ENCODE measurements around the gene PAOX. TPM values are rescaled to one million over a fixed set of nuclear protein-coding genes. Genes with fewer than 3 reads are reported as not detected.
"Not testable (repeated sequence)": the region's sequence is repeated elsewhere in the genome, so short reads cannot be mapped to it uniquely, and the experiment has no call there.

PAOX gene
- total RNA-seq, 1 donor from 2014 or later: 6.3 TPM

DNA sequence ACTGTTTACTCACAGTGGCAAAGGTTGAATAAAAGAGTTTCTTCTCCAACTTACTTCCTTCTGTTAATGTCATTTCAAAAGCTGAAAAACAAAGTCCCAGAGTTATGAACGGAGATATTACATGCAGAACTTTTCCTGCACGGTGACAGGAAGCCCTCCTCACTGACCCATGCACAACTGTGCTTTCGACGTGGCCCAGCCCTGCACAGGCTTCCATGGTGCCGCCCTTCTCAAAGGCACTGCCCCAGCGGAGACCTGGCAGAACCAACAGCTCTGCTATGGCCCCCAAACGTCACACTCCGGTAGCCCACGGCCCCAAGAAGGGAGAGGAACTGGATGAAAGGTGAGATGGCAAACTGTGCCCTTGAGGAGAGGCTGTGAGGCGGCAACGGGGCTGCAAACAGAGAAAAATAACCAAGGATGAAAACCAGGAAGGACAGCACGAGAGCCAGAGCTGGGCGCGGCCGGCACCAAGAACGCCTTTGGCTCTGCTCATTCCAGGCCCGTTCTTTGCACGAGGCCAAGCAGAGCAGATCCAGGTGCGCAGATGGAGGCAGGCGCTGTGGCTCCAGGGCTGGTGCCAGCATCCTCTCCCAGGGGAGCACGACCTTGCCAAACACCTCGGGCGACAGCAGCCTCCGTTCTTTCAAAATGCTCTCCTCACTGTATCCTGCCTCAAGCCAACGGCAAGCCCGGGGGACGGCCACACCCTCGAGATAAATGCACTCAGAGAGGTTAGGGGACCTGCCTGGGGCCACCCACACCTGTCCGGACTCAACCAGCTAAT, 14.2 kb upstream of the PAOX start:
- no peak for DNase-seq (ENCODE audit: low spot score)

DNA sequence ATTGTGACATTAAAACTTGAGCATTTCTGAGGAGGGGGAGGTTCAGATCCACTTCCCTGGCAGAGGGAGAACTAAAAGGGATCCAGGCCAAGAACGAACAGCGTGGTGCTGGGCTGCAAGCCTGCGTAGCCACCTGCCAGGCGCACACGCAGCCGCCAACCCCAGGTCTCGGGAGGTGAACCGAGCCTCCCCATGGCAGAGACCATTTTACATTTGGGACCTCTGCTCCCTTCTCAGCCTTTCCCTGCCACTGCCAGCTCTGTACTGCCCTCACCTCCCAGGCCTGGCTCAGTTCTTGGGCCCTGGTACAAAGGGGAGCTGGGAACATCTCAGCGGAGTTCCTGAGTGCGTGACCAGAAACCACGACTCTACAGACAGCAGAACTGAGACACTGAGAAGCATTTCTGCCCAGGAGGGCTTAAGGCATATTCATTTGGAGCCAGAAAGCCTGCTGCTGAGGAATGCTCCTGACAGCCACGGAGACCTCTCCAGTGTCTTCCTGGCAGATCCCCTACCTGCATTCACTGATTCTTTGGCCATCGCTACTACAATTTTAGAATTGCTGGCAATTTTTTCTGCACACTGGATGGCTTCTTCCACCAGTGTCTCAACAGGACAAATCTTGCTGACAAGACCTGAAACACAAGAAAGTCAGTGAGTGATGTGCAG, 13.5 kb upstream of the PAOX start:
- no peak for DNase-seq (ENCODE audit: low spot score)

DNA sequence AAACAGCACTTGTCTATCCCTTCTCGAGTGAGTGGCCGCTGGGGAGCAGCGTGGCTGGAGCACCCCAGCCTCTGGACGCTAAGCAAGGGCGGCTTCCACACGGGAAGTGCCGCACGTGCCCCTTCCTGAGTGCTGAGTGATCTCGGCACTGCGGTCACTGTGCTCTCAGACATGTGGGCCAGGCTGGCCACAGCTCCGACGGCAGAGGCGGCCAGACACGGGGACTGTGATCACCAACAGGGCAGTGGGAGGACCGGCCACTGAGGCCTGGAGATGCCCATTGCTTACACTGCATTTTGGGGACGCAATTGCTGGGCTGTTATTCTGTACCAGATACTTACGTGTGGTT, 13.0 kb upstream of the PAOX start:
- DNase-seq (ENCODE audit: low spot score): no peak

DNA sequence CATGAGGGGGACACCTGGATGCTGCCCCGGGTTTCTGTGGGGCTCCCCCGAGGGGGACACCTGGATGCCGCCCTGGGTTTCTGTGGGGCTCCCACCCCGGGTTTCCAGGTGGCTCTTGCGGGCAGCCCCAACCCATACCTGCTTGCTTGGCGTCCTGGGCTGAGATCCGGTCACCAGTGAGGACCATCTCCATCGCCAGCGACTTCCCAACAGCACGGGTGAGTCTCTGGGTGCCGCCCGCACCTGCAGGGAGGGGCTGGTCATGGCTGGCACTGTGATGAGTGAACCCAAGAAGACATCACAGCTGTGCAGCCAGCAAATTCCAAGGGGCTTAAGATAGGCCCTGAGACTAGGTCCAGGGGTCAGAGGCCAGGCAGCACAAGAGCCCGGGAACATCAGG, 12.3 kb upstream of the PAOX start:
- DNase-seq (ENCODE audit: low spot score): no peak

DNA sequence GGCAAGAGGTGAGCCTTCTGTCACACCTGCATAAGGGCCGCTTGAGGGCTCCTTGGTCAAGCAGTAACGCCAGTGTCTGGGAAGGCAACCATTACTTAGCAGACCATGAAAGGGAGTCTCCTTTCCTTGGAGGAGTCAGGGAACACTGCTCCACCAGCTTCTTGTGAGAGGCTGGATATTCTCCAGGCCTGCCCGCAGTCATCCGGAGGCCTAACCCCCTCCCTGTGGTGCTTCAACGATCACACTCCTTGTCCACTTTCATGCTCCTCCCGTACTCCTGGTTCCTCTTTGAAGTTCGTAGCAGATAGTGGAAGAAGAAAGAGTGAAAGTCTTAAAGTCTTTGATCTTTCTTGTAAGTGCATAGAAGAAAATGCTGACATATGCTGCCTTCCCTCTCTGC, 11.6 kb upstream of the PAOX start:
- not testable (repeated sequence) for DNase-seq (ENCODE audit: low spot score)

DNA sequence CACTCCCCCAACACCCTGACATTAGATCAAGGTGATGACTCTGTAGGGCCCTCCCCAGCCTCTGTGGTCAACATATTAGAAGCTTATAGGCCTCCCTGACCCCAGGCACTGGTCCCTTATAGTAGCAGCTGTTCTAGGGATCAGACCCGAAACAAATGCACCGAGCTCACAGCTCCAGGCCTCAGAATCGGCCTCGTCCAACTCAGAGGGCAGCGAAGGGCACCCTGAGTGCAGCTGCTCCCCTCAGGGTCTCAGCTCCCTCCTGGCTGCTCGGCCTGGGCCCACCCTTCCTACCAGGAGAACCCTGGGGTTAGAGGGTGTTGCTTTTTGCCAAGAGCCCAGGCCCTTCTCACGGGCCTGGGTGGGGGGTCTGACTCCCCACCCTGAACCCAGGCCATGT, 10.9 kb upstream of the PAOX start:
- DNase-seq (ENCODE audit: low spot score): no peak

DNA sequence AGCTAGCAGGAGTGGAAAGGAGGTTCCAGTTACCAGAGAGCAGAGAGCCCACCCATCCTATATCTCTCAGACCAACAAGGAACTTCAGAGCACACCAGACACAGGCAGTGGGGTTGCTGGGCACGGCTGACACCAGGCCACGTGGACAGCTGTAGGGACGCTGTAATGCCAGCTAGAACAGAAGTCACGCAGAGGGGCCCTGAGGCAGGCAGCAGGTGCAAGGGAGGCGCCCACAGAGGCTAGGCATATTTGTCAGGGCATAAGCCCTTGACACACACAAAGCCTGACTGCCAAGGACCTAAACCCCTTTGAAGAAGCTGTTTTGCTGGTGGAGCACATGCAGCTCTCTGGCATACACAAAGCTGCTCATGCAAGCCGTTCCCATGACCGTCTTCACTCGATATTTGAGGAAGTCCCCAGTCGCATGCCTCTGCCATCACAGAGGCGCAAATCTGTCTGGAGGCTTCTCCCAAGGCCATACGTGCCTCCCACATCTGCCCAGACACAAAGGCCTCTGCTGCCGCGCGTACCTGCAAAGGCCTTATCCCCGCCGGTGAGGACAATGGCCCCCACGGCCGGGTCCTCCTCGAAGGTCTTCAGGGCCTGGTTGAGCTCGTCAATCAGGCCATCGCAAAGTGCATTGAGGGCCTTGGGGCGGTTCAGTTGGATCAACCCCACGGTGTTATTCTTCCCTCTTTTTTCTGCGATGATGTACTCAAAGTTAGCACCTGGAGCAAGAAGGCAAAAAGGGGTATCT, 8.9 kb upstream of the PAOX start:
- DNase-seq (ENCODE audit: low spot score): no peak

DNA sequence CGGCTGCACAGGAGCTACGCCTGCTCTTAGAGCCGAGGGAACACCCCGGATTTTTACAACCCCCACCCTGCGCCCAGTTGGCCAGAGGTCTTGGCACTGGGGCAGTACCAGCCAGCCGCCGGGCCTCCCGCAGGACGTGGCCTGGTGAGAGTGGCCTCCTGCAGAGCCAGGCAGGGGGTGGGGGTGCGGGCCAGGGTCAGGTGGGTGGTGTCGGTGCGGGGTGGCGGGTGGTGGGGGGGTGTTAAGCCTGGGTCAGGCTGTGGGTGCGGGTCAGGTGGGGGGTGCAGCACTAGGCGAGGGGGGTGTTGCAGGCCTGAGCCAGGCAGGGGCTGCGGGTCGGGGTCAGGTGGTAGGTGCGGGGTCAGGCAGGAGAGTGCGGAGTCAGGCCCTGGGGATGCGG, 6.6 kb upstream of the PAOX start:
- DNase-seq (ENCODE audit: low spot score): no peak

DNA sequence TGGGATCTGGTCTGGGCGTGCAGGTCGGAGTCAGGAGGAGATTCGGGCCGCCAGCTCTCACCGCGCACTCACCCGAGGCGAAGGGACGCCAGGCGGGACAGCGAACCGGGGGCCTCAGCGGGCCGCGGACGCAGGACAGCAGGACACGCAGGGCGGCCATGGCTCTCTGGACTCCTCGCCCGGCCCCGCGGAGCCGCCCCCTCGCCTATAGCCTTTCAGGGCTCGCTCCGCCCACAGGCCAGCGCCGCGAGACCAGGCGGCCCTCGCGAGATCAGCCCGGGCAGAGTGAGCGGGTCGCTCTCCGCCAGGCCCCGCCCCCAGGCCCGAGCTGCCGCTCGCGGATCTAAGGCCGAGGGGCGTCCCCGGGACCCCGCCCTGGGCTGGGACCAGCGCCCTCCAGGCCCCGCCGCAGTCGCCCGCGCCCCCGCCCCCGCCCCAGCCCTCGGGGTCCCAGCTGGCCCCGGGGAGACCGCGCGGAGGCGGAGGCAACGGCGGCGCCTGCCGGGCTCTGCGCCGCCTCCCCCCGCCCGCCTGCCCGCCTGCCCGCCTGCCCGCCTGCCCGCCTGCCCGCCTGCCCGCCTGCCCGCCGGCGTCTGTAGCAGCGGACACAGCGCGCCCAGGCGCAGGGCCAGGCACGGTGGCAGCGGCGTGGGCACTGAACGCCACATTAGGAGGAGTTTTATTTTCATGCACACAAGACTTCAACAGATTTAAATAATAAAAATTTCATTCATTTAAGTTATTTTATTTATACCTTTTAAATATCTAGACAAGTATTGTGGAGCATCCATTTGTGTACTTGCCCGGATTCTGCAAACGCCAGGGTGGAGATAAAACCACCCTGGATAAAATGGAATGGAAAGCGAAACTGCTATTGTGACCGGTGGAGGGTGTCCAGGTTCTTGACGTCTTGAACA, 5.6 kb upstream of the PAOX start, which contains the start of gene ECHS1:
ECHS1 (minus strand) TSS at position 181 of the 917 bp plus-strand sequence; CDS start at position 160, 21 bp downstream.
- peak; percentile 97 for DNase-seq (ENCODE audit: low spot score)

DNA sequence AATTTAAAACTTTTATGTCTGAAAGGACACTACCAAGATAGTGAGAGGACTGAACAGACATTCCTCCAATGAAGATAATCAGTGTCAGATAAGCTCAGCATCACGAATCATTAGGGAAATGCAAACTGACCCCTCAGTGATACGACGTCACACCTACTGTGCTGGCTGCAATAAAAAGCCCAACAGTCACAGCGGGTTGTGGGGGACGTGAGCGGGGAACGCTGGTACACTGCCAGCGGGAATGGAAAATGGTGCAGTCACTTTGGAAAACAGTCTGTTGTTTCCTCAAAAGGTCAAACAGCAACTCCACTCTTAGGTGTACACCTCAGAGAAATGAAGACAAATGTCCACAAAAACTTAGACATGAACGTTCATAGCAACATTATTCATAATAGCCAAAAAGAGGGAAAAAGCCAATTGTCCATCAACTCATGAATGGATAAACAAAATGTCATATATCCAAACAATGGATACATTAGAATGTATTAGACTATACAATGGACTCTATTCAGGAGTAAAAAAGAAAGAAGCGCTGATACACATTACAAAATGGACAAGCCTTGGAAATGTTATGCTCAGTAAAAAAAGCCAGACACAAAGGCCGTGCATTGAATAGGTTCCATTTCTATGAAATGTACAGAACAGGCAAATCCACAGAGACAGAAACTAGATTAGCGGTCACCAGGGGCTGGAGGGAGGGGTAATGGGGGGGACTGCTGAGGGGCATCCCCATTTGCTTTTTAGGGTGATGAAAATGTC, 3.5 kb upstream of the PAOX start:
- no peak for DNase-seq (ENCODE audit: low spot score)

DNA sequence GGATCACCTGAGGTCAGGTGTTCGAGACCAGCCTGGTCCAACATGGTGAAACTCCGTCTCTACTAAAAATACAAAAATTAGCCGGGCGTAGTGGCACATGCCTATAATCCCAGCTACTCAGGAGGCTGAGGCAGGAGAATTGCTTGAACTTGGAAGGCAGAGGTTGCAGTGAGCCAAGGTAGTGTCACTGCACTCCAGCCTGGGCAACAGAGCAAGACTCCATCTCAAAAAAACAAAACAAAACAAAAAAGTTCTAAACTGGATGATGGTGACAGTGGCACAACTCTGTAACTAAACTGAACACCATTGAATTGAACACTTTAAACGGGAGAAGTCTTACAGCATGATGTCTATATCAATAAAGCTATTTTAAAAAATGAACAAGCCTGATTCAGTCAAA, 2.9 kb upstream of the PAOX start:
- DNase-seq (ENCODE audit: low spot score): not testable (repeated sequence)

DNA sequence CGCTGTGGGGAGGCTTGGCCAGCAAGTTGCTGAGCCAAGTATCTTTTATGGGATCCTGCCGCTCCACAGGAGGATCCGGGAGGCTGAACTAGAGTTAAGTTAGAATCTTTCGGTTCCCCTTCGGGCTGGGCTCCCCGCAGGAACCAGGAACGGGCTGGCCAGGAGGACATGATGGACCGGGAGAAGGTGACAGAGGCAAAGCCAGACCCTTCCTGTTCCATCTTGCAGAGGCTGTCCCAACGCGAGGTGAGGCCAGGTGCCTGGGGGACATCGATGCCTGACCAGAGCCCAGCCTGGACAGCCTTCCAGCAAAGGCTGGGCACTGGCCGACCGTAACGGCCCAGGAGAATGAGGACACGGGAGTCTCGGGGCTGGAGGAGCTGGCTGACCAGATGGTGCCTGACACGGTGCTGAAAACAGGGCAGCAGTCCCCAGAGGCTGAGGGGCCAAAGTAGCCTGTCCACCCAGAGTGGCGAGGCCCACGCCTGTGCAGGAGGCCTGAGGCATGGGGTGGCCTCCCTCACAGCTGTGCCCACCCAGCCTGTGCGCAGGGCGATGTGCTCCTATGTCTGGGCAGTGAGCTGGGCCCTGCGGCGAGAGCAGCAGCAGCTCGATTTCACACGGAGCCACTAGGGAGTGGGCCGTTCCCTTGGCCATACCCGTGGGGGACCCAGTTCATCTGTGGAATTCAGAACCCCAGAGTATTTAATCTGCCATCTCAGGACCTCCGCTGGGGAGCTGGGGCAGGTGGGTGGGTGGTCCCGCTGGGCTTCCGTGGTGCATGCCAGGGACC, 1.8 kb upstream of the PAOX start:
- no peak for DNase-seq (ENCODE audit: low spot score)

DNA sequence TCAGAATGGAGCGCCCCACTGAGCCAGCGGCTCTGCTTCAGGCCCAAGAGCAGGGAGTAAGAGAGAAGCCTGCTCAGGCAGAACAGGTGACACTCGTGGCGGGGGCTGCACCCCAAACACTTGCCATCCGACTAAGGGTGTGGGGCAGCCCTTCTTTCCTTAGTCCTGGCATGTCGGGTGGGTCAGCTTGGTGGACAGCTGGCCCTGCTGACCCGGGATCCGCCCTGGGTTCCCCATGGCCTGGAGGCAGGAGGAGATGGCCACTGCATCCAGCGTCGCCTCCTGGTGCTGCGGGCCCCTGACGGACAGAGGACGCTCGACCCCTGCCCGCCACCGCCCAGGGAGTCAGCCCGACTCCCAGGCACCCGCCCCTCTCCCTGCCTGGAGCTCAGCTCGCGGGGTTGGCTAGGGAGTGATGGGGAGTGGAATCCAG, 1.2 kb upstream of the PAOX start:
- no peak for DNase-seq (ENCODE audit: low spot score)

DNA sequence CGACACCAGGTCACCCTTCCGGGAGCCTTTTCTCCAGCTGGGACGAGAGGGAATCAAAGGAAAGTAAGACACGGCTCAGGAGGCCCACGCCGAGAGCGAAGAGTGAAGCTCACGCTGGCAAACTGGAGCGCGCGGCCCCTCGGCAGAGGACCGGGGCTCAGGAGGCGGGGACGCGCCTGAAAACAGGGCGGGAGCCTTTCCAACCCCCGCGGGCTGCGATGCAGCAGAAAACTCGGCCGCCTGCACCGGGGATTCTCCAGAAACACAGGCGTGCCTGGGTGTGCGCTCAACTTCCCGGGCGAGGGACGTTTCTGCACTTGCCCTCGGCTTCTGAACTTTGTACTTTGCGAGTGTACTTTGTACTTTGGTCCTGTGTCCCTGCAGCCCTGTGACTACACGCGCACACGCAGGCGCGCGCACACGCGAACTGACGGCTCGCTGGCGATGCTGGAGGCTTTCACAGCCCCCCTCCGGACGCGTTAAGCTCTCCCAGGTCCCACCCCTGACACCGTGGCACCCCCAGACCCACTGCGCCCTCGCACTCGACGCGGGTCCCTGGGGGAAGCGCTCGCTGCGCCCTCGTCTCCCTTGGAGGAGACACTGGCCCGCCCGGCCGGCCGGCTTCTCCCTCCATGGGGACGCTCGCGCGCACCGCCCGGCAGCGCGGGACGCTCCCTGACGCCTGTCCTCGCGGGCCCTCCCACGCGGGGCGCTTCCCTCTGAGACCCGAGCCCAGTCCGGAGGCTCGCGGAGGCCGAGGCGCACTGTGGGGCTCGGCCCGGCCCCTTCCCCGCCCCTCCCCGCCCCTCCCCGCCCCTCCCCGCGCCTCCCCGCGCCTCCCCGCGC, 588 bp upstream of the PAOX start:
- peak; percentile 77 for DNase-seq (ENCODE audit: low spot score)

DNA sequence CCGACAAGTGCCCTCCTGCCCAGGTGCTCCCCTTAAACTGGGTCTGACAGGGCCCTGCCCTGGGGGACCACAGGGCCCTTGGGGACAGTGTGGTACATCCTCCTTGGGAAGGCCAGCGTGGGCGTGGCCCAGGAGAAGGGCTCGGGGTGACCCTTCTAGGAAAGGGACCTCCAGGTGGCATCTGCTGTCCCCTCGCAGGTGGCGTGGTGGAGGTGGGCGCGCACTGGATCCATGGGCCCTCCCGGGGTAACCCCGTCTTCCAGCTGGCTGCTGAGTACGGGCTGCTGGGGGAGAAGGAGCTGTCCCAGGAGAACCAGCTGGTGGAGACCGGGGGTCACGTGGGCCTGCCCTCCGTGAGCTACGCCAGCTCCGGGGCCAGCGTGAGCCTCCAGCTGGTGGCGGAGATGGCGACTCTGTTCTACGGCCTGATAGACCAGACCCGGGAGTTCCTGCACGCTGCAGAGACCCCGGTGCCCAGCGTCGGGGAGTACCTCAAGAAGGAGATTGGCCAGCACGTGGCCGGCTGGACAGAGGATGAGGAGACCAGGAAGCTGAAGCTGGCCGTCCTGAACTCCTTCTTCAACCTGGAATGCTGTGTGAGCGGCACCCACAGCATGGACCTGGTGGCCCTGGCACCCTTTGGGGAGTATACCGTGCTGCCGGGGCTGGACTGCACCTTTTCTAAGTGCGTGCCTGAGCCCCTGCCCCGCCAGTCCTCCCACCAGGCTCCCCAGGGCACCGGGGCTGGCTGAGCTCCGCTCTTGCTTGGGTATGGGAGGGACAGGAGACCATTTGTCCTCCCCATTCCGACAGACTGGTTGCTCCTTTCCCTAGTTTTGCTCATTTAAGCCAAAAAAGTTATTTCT, 972 bp downstream of the PAOX start:
- DNase-seq (ENCODE audit: low spot score): no peak

DNA sequence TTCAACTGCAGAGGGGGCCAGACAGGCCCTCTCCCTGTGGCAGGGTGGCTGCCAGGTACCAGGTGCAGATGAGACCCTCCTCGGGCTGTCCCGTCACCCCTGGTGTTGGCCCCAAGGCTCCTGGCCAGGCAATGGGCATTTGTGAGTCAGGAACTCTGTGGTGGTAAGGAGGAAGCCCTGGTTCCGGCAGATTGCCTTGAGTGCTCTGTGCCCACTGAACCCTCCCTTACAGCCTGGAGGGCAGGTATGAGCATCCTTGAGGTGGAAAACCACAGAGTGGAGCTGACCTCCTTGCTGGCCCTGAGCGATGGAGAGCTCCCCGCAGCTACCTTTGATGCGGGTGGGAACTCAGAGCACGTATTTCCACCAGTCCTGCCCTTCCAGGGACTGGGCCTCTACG, 2.0 kb downstream of the PAOX start:
- DNase-seq (ENCODE audit: low spot score): no peak

DNA sequence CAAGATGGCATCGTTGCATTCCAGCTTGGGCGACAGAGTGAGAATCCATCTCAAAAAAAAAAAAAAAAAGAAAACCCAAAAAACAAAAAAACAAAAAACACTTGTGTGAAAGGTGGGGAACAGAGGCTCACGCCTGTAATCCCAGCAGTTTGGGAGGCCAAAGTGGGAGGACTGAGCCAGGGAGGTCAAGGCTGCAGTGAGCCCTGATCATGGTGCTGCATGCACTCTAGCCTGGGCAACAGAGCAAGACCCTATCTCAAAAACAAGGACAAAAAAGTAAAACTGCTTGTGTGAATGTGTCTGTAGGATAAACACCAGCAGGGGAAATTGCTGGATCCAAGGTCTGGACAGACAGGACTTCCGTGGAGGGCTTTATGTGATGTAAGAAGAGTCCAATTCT, 4.5 kb downstream of the PAOX start:
- DNase-seq (ENCODE audit: low spot score): no peak

DNA sequence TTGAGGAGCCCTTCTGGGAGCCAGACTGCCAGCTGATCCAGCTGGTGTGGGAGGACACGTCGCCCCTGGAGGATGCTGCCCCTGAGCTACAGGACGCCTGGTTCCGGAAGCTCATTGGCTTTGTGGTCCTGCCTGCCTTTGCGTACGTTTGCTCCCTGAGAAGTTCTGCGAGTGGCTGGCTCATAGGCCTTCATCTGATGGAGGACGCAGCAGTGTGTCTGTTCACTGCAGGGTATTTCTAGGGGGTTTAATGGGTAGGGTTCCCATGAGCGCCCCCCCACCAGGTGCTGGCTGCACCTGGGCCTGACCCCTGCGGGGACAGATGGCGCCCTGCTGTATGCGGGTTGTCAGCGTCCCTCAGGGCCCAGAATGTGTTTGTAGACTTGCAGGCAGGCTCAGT, 5.0 kb downstream of the PAOX start:
- DNase-seq (ENCODE audit: low spot score): no peak
